SK-N-MC (cell line): ENCODE data around the gene SFTA2.

Experiments used
- EZH2 ChIP-seq: fragments of 200-600 bp; sonication (generic); IDR thresholded peaks from one replicate; pipeline ENCODE4 v1.6.1; 2017; ENCODE audit warnings: antibody characterized with exemption
- FOXP2 ChIP-seq: optimal IDR thresholded peaks from 2 replicates; pipeline ENCODE3; 2011; ENCODE audit warnings: mild to moderate bottlenecking, moderate library complexity; ENCODE audit not compliant: insufficient read depth; ENCODE audit errors: extremely low read length, control extremely low read depth
- POLR2AphosphoS5 ChIP-seq: IDR thresholded peaks from 2 replicates; pipeline ENCODE4 v1.6.1; 2012; ENCODE audit warnings: mild to moderate bottlenecking, low read depth, low read length, borderline replicate concordance

DNA sequence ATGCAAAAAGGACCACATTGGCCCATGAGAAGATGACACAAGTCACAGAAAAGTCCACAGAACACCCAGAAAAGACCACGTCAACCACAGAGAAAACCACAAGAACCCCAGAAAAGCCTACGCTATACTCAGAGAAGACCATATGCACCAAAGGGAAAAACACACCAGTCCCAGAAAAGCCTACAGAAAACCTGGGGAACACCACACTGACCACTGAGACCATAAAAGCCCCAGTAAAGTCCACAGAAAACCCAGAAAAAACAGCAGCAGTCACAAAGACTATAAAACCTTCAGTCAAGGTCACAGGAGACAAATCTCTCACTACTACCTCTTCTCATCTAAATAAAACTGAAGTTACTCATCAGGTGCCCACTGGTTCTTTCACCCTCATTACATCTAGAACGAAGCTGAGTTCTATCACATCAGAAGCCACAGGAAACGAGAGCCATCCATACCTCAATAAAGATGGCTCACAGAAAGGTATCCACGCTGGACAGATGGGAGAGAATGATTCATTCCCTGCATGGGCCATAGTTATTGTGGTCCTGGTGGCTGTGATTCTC lies 20.0 kb upstream of the SFTA2 start:
- TF ChIP-seq EZH2 (no peak), POLR2AphosphoS5 (no peak), FOXP2 (no peak)
